GM12873 (cell line): ENCODE results near the gene ITPR1.

ENCODE experiments used
- CTCF ChIP-seq: IDR thresholded peaks from 2 replicates; pipeline ENCODE4 v1.5.1; 2012; ENCODE audit warnings: low read depth, mild to moderate bottlenecking, moderate library complexity, low read length, control low read depth; ENCODE audit not compliant: insufficient read depth; ENCODE audit errors: missing control alignments

Gene ITPR1

DNA sequence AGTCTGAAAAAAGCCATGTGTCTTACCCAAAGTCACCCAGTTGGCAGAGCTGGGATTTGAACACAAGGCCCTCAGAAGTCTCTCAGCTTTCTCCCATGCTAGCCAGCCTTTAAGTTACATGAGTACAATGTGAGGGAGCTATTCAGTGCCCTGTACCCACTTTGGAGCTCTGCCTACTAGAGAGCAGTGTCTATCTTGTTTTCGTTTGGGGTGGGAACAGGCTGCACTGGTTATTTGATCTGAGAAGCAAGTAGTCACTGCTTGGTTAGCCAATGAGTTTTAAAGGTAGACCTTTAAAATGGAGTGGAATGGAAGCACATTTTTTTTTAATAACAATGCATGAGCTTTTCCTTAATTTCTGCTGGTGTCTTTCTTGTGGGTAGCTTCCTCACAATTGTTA, 255.0 kb downstream of the ITPR1 start:
- TF ChIP-seq CTCF, result no peak

DNA sequence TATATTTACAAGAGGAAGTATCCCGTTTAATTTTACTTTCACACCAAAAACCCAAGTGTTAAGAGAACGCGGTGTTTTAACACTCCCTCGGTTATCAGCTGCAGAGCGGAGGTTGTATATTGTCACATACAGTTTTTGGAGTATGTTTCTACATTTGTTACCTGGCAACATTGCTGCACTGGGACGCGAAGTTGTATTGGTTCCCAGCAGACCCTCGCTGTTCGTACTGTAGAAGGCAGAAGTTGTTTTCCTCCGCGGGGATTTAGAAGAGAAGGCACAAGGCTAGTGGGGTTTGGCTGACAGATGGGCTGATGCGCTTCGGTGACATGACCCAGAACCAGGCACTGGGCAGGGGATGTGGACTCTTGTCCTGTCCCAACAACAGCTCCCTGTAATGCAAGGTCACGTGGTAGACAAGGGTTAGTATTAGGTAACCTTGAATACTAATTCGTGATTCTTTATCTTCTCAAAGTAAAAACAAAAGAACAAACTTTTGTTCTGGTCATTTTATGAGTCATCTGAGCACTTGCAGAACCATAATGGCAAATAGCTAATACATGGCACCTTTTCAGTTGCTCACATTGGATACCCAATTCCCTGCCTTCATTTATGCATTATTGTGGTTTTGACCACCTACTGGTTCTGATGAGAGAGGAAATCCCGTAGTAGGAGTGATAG, 255.7 kb downstream of the ITPR1 start:
- TF ChIP-seq CTCF, result no peak

- TF ChIP-seq CTCF, result no peak
These were observed 256.4 kb downstream of the ITPR1 start for GRCh38 chr3:4749567-4750002.

DNA sequence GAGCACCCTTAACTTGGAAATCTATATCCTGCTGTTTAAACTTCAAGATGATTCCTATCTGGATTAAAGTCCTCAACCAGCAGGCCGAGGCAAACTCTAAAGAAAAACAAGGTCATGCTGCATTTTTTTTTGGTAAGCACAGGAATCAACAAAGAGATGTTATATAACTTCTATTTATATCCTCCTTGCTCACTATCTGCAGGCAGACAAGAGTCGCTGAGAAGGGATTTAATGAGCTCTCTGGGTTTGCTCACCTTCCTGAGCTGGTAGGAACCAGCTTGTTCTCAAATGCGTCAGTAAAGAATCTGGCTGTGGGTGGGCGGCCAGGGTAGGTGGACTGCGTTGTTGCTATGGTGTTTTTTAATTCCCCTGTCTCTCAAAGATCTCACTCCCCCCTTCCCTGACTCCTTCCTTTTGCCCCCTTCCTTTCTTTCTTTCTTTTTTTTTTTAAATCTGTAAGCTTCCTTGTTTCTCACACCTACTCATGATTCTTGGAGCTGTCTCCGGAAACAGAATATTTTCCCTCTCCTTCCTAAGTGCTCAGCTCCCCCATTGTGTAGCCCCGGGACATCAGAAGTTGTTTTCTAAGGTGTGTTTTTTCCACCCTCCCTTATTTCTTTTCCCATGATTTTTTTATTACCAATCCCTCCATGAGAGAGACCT, 257.3 kb downstream of the ITPR1 start:
- no peak for TF ChIP-seq CTCF

- no peak for TF ChIP-seq CTCF
These were observed 257.9 kb downstream of the ITPR1 start for GRCh38 chr3:4751029-4751501.

DNA sequence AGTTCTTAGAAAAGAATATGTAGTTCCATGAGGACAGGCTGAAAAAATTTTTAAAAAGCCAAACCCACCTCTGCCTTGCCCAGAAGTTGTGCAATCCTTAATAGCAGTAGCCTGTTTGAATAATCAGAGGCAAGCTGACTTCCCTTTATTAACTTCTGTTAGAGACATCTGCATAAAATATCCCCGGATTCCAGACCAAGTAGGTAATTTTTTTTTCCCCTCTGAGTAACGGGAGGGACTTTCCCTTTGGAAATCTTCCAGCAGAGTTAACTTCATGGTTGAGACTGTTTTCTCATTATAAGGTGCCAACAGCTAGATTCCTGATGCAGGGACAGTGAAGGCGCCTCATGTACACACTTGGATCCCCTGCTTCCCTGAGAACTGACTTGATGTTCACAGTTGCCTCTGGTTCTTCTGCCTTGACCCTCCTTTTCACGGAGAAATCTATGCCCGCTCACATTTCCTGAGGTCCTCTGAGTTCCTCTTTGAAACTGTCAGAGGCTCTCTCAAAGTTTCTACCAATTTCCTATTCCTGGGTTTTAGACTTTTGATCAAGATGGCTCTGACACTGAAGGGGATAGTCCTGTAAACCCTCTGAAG, 258.5 kb downstream of the ITPR1 start:
- TF ChIP-seq CTCF, result no peak

- TF ChIP-seq CTCF, result no peak
These were observed 259.3 kb downstream of the ITPR1 start for GRCh38 chr3:4752201-4753072.
